Posterior vena cava (tissue), 2 donors: ENCODE results near the gene MLANA. TPM values are rescaled to one million over a fixed set of nuclear protein-coding genes. Genes with fewer than 3 reads are reported as not detected.

Source experiments
- DNase-seq: peaks from one replicate; pipeline ENCODE4 v3.0.0-alpha.2; 2020; ENCODE audit warnings: low spot score
- intact Hi-C, 2 donors: fragments of 100-400 bp; cut with DNase I; formaldehyde crosslinking; loops; one replicate each; pipeline versions ENCODE4 v1.14.1 to v1.14.2; 2022 to 2023
- total RNA-seq, 2 donors: library from RNA; stranded (reverse); fragmentation: NEBNext Ultra II Directional; extraction: Animal tissue kit (Norgen Biotek cat#: 25700); gene quantifications; one replicate each; pipeline ENCODE4 v1.2.1, GENCODE V29; 2021
- donor health status: DM: yes; HTN: yes; CAD: no.
- donor health status: DM: yes; HTN: yes; CAD: no.

Gene MLANA
- total RNA-seq, 2 donors from 2014 or later = not detected

GRCh38 chr9:5945112-5945511 is 54.4 kb downstream of the MLANA start:
- intact Hi-C loops = no loop called here
- no peak for DNase-seq

GRCh38 chr9:5947912-5948311 is 57.2 kb downstream of the MLANA start:
- no peak for DNase-seq
- intact Hi-C loops = no loop called here

GRCh38 chr9:5949103-5949699 is 58.5 kb downstream of the MLANA start:
- intact Hi-C loops = no loop called here
- DNase-seq = no peak

GRCh38 chr9:5950261-5950660 is 59.6 kb downstream of the MLANA start:
- no peak for DNase-seq
- intact Hi-C loops = no loop called here

- intact Hi-C loops = no loop called here
- no peak for DNase-seq
These were observed 61.1 kb downstream of the MLANA start for GRCh38 chr9:5951686-5952211.

- intact Hi-C loops = no loop called here
- no peak for DNase-seq
These were observed 63.3 kb downstream of the MLANA start for GRCh38 chr9:5953743-5954707.

GRCh38 chr9:5957166-5957565 is 66.5 kb downstream of the MLANA start:
- intact Hi-C loops = no loop called here
- no peak for DNase-seq

GRCh38 chr9:5958273-5958672 is 67.6 kb downstream of the MLANA start:
- intact Hi-C loops = no loop called here

More at GRCh38 chr9:5958273-5958672, 67.6 kb downstream of the MLANA start:
- DNase-seq = no peak

Other genes with a start within 250 kb of the MLANA start
- gene ERMP1, start 57.8 kb upstream of the MLANA start, total RNA-seq = 1 to 10 TPM; 7.0 to 8.5 TPM
- gene RANBP6, start 124.7 kb downstream of the MLANA start, total RNA-seq = 10 to 100 TPM; 14.0 to 15.9 TPM